Vagina (tissue), 2 donors: ENCODE data around the gene FSIP1.

Experiments used
- POLR2A ChIP-seq, 2 donors: fragments of 450-650 bp; IDR thresholded peaks; one replicate each; pipeline ENCODE4 v1.6.1; 2017; ENCODE audit warnings: antibody characterized with exemption in 2 of 2, mild to moderate bottlenecking in 2 of 2, moderate library complexity in 2 of 2
- POLR2AphosphoS5 ChIP-seq, 2 donors: sonication (generic); formaldehyde crosslinking; IDR thresholded peaks; one replicate each; pipeline ENCODE4 v1.9.0; 2017; ENCODE audit warnings: antibody characterized with exemption in 2 of 2, mild to moderate bottlenecking in 2 of 2, low read depth in 1 of 2; ENCODE audit not compliant: insufficient read depth in 1 of 2
- TF ChIP-seq, protein P1 (sequence below), 3 experiments: fragments of 450-650 bp in 2 of 3; fragments of 200-600 bp in 1 of 3; sonication (generic) in 1 of 3; IDR thresholded peaks; one replicate each; pipeline ENCODE4 v1.5.1; 2017 to 2019; ENCODE audit warnings: antibody characterized with exemption in 3 of 3, mild to moderate bottlenecking in 2 of 3, moderate library complexity in 2 of 3

DNA sequence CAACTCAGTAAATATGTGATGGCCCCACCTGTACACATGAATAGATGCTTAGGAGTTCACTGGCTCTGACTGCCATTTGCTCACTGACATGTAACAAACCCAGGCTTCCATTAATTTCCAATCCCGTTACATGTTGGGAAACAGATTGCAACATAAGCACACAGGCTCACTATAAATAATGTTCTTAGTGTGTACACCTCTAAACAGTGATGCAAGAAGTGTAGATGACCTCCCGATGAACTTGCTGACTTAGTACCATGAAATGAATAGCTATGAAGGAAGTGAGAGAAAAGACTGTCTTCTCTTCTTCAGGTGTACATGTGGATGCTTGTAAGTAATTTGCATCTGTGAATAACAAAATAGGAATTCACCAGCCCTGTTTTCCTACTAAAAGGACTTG is 21.4 kb upstream of the FSIP1 start:
- TF ChIP-seq POLR2AphosphoS5 (IDR thresholded peaks at IDR 0.05; ENCODE audit: insufficient read depth in 1 of 2, low read depth in 1 of 2) (peak in 1 of 2 donors; percentile 51), POLR2A (IDR thresholded peaks at IDR 0.05) (no peak)
- TF ChIP-seq, protein P1, sequence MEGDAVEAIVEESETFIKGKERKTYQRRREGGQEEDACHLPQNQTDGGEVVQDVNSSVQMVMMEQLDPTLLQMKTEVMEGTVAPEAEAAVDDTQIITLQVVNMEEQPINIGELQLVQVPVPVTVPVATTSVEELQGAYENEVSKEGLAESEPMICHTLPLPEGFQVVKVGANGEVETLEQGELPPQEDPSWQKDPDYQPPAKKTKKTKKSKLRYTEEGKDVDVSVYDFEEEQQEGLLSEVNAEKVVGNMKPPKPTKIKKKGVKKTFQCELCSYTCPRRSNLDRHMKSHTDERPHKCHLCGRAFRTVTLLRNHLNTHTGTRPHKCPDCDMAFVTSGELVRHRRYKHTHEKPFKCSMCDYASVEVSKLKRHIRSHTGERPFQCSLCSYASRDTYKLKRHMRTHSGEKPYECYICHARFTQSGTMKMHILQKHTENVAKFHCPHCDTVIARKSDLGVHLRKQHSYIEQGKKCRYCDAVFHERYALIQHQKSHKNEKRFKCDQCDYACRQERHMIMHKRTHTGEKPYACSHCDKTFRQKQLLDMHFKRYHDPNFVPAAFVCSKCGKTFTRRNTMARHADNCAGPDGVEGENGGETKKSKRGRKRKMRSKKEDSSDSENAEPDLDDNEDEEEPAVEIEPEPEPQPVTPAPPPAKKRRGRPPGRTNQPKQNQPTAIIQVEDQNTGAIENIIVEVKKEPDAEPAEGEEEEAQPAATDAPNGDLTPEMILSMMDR (IDR thresholded peaks at IDR 0.05), result no peak
